ENCODE data around the gene SNX1.

Gene SNX1

DNA sequence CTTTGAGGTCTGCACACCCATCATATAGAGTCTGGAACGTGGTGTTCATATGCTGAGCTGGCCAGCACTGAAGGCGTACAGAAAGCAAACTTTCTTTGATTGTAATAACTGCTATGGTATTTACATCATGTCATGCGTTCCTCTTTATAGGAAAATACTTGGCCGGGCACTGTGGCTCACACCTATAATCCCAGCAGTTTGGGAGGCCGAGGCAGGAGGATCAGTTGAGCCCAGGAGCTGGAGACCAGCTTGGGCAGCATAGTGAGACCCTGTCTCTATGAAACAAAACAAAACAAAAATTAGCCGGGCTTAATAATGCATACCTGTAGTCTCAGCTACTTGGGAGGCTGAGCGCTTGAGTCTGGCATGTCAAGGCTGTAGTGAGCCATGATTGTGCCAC is 52.4 kb downstream of the SNX1 start:
- DNase-seq (ENCODE audit: low read depth) = no peak
- no peak overlapping the region for H3K4me3 ChIP-seq (ENCODE audit: low read depth, low read length)
- TF ChIP-seq, protein P1, sequence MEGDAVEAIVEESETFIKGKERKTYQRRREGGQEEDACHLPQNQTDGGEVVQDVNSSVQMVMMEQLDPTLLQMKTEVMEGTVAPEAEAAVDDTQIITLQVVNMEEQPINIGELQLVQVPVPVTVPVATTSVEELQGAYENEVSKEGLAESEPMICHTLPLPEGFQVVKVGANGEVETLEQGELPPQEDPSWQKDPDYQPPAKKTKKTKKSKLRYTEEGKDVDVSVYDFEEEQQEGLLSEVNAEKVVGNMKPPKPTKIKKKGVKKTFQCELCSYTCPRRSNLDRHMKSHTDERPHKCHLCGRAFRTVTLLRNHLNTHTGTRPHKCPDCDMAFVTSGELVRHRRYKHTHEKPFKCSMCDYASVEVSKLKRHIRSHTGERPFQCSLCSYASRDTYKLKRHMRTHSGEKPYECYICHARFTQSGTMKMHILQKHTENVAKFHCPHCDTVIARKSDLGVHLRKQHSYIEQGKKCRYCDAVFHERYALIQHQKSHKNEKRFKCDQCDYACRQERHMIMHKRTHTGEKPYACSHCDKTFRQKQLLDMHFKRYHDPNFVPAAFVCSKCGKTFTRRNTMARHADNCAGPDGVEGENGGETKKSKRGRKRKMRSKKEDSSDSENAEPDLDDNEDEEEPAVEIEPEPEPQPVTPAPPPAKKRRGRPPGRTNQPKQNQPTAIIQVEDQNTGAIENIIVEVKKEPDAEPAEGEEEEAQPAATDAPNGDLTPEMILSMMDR (IDR thresholded peaks at IDR 0.05; ENCODE audit: insufficient read depth, low read depth, low read length, missing control alignments) = no peak

DNA sequence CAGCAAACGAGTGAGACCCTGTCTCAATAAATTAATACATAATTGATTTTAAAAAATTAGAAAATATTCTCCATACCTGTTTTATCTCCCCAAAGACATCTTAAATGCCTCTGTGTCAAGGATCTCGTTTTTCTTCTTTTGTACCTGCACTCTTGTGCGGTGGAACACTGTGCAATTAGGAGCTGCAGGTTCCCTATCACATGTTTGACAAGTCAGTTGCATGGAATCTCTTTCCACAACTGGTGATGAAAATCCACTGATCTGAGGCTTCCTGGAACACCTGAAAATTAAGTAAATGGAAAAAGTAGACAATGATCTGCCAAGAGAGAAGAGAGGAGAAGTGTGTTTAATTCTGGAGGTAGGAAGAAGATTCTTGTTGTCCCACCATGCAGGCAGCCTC is 52.8 kb downstream of the SNX1 start:
- H3K4me3 ChIP-seq (ENCODE audit: low read depth, low read length) = no peak overlapping the region
- DNase-seq (ENCODE audit: low read depth) = no peak
- TF ChIP-seq, protein P1 (IDR thresholded peaks at IDR 0.05; ENCODE audit: insufficient read depth, low read depth, low read length, missing control alignments) = no peak

DNA sequence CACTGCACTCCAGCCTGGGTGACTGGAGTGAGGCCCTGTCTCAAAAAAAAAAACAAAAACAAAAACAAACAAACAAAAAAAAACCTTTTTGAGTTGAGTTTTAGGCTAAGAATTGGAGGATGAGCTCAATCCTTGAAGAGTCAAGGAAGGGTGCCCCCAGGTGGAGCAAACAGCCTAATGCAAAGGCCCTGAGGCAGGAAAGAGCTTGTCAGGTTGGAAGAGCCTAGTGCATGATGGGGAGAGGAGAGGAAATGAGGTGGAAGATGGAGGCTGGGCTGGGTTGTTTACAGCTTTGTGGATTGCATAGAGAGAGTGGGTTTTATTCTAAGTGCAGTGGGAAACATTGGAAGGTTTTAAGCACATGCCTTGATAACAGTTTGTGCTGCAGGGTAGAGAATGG is 53.6 kb downstream of the SNX1 start:
- DNase-seq (ENCODE audit: low read depth) = peak; percentile 71
- H3K4me3 ChIP-seq (ENCODE audit: low read depth, low read length) = no peak overlapping the region
- TF ChIP-seq, protein P1 (IDR thresholded peaks at IDR 0.05; ENCODE audit: insufficient read depth, low read depth, low read length, missing control alignments) = no peak

DNA sequence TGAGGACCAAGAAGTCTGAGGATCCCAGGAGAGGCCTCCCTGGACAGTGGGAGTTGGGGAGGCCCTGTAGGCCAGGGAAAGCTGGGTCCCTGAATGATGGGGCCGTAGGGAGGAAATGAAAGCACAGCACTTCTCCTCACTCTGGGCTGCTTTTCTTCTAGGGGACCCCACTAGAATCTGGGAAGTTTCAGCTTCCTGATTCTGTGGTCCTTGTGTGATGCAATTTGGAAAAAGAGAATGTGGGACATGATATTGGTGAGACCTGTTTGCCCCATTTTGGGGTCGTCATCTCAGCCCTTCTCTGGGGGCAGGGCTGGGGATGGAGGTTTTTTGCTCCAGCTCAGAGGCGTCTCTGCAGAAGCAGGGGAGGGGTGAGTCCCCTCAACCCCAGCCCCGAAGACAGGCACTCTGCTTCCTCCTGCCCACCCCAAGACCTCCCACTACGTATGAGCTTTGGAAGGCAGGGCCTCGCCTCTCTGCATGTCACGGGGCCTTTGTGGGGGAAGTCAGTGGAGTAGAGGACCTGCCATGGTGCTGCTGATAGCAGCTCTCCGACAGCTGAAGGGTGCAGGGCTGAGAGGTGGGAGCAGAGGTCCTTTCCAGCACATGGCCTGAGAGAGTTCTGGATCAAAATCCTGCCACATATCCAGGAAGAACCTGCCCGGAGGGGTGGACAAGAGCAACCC is 54.3 kb downstream of the SNX1 start:
- no peak overlapping the region for H3K4me3 ChIP-seq (ENCODE audit: low read depth, low read length)
- DNase-seq (ENCODE audit: low read depth) = no peak
- TF ChIP-seq, protein P1 (IDR thresholded peaks at IDR 0.05; ENCODE audit: insufficient read depth, low read depth, low read length, missing control alignments) = no peak

DNA sequence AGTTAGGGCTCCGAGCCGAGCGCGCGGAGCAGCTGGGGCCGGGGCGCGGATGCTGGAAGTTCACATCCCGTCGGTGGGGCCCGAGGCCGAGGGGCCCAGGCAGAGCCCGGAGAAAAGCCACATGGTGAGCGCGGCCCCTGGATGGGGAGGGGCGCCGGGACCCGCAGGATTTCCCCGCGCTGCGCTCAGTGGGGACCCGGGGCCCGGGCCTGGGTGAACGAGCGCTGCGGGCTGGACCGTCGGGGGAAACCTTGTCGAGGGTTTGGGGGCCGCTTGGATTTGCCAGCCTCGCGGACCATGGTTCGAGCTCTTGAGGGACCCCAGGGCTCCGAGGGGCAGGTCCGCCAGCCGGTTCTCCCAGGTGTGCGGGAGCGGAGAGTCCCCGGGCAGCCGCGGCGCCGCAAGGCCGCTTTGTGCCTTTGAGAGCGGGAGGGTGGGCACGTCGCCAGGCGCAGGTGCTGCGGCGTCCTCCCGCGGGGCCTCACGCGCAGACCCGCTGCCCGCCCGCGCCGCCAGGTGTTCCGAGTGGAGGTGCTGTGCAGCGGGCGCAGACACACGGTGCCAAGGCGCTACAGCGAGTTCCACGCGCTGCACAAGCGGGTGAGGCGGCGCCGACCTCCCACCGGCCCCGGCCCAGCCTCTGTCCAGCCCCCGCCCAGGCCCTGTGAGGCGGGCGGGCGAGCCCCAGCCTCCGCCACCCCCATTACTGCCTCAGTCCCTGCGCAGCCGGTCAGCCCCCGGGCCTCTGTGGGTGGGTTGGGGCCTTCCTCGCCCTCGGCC is 56.1 kb downstream of the SNX1 start, which contains the start of gene SNX22:
TSS of gene SNX22 (plus strand) at position 5 of the 780 bp plus-strand sequence. CDS start at position 50, 45 bp downstream.
- H3K4me3 ChIP-seq (ENCODE audit: low read depth, low read length) = peak within 1 kb of the TSS; percentile 81
- TF ChIP-seq, protein P1 (IDR thresholded peaks at IDR 0.05; ENCODE audit: insufficient read depth, low read depth, low read length, missing control alignments) = no peak
- peak; percentile 53 for DNase-seq (ENCODE audit: low read depth)

DNA sequence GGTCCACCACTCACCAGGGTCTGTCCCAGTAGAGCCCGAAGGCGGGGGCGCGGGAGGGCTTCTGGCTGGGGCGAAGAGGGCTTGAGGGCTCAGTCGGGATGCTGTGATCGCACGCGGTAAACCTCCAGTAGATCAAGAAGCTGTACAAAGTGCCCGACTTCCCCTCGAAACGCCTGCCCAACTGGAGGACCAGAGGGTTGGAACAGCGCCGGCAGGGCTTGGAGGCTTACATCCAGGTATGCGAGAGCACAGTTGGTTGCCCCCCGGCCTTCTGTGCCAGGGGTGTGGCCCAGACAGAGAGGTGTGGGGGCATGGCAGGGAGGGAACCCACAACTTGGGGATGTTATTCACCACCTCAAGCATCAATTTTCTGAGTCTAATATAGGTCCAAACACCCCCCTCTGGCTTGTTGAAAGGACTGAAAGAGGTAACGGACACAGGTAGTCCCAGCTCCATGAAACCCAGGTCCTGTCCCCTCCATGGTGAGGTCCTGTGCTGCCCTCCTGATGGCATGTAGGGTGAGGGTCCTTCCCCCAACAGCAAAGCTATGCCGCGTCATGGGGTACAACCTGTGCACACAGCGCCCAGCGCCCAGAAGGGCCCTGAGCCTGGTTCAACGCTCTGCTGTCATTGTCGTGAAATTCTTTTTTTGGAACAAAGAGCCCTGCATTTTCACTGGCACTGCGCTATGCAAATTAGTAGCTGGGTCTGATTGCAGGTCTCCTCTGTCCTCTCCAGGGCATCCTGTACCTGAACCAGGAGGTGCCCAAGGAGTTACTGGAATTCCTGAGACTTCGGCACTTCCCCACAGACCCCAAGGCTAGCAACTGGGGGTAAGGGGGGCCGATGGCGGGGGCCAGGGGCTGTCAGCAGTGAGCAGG is 57.0 kb downstream of the SNX1 start:
- peak; percentile 73 for DNase-seq (ENCODE audit: low read depth)
- TF ChIP-seq, protein P1 (IDR thresholded peaks at IDR 0.05; ENCODE audit: insufficient read depth, low read depth, low read length, missing control alignments) = no peak
- peak overlapping the region; percentile 81 for H3K4me3 ChIP-seq (ENCODE audit: low read depth, low read length)

All from GM12865 (cell line).